NCI-H69 (cell line): ENCODE data around the gene DPF3.
A peak's percentile ranks its signal among the peaks of the same experiment; 100 is the strongest.

Experiments
- DNase-seq: peaks from one replicate; lab custom pipeline; 2025; lab: John Stamatoyannopoulos, UW

DPF3 gene

GRCh38 chr14:72839753-72840607 lies 53.9 kb downstream of the DPF3 start:
- DNase-seq = no peak

- DNase-seq = no peak
Observed at GRCh38 chr14:72839351-72839750, 54.5 kb downstream of the DPF3 start.

- no peak for DNase-seq
Observed at GRCh38 chr14:72836085-72836484, 57.8 kb downstream of the DPF3 start.

- DNase-seq = no peak
Observed at GRCh38 chr14:72833174-72833573, 60.7 kb downstream of the DPF3 start.

- DNase-seq = no peak
Observed at GRCh38 chr14:72830786-72831594, 62.9 kb downstream of the DPF3 start.

GRCh38 chr14:72830356-72830755 lies 63.5 kb downstream of the DPF3 start:
- no peak for DNase-seq

GRCh38 chr14:72828604-72829003 lies 65.3 kb downstream of the DPF3 start:
- DNase-seq = no peak

GRCh38 chr14:72826039-72826438 lies 67.9 kb downstream of the DPF3 start:
- DNase-seq = no peak

GRCh38 chr14:72825486-72825885 lies 68.4 kb downstream of the DPF3 start:
- no peak for DNase-seq

GRCh38 chr14:72824051-72824450 lies 69.8 kb downstream of the DPF3 start:
- DNase-seq = no peak

- no peak for DNase-seq
Observed at GRCh38 chr14:72822946-72823611, 70.8 kb downstream of the DPF3 start.

- DNase-seq = no peak
Observed at GRCh38 chr14:72818998-72819397, 74.9 kb downstream of the DPF3 start.

- no peak for DNase-seq
Observed at GRCh38 chr14:72816287-72816686, 77.6 kb downstream of the DPF3 start.

- DNase-seq = no peak
Observed at GRCh38 chr14:72815430-72815829, 78.5 kb downstream of the DPF3 start.

- DNase-seq = peak; percentile 43
Observed at GRCh38 chr14:72812292-72812851, 81.5 kb downstream of the DPF3 start.

GRCh38 chr14:72810201-72810600 lies 83.7 kb downstream of the DPF3 start:
- no peak for DNase-seq

- no peak for DNase-seq
Observed at GRCh38 chr14:72809063-72809462, 84.8 kb downstream of the DPF3 start.

- no peak for DNase-seq
Observed at GRCh38 chr14:72808564-72808963, 85.3 kb downstream of the DPF3 start.

GRCh38 chr14:72802588-72802946 lies 91.3 kb downstream of the DPF3 start:
- DNase-seq = no peak

GRCh38 chr14:72801836-72802587 lies 91.9 kb downstream of the DPF3 start:
- DNase-seq = no peak

- DNase-seq = no peak
Observed at GRCh38 chr14:72801381-72801812, 92.5 kb downstream of the DPF3 start.
